Activated T-cell treated with anti-CD3 and anti-CD28 coated beads for 48 hours (primary cell): ENCODE results near the gene EMP1.

Experiments used
- DNase-seq: peaks from one replicate; pipeline ENCODE4 v3.0.0-alpha.2; 2020; ENCODE audit warnings: low read depth

EMP1 gene

GRCh38 chr12:13173012-13173932, 23.3 kb upstream of the EMP1 start:
- peak; percentile 28 for DNase-seq

- DNase-seq, result no peak
These were observed 21.0 kb upstream of the EMP1 start for GRCh38 chr12:13175499-13175898.

GRCh38 chr12:13176256-13176655, 20.3 kb upstream of the EMP1 start:
- DNase-seq, result no peak

GRCh38 chr12:13177373-13177772, 19.2 kb upstream of the EMP1 start:
- DNase-seq, result no peak

- DNase-seq, result no peak
These were observed 18.6 kb upstream of the EMP1 start for GRCh38 chr12:13177906-13178305.

GRCh38 chr12:13178568-13179210, 17.8 kb upstream of the EMP1 start:
- DNase-seq, result no peak

GRCh38 chr12:13179211-13180074, 17.1 kb upstream of the EMP1 start:
- peak; percentile 69 for DNase-seq

GRCh38 chr12:13181375-13182070, 15.0 kb upstream of the EMP1 start:
- no peak for DNase-seq

GRCh38 chr12:13182881-13183280, 13.6 kb upstream of the EMP1 start:
- DNase-seq, result no peak

- no peak for DNase-seq
These were observed 12.9 kb upstream of the EMP1 start for GRCh38 chr12:13183620-13184019.

- DNase-seq, result no peak
These were observed 10.2 kb upstream of the EMP1 start for GRCh38 chr12:13186302-13186701.

- DNase-seq, result no peak
These were observed 9.1 kb upstream of the EMP1 start for GRCh38 chr12:13187399-13187798.

- DNase-seq, result no peak
These were observed 7.3 kb upstream of the EMP1 start for GRCh38 chr12:13189264-13189663.

- DNase-seq, result no peak
These were observed 6.3 kb upstream of the EMP1 start for GRCh38 chr12:13190275-13190674.

GRCh38 chr12:13192719-13193118, 3.8 kb upstream of the EMP1 start:
- no peak for DNase-seq

GRCh38 chr12:13193505-13194231, 2.9 kb upstream of the EMP1 start:
- DNase-seq, result no peak

GRCh38 chr12:13194401-13195110, 2.0 kb upstream of the EMP1 start:
- no peak for DNase-seq

- no peak for DNase-seq
These were observed 1.3 kb upstream of the EMP1 start for GRCh38 chr12:13195250-13195649.

- DNase-seq, result no peak
These were observed 769 bp upstream of the EMP1 start for GRCh38 chr12:13195785-13196129.

- DNase-seq, result no peak
These were observed 506 bp downstream of the EMP1 start for GRCh38 chr12:13197032-13197431.
